IMR-90 (cell line): ENCODE data around the gene OSER1.

Experiments used
- BHLHE40 ChIP-seq: fragments of 150-350 bp; IDR thresholded peaks from 2 replicates; pipeline ENCODE4 v1.6.1; 2016; ENCODE audit warnings: mild to moderate bottlenecking, low read depth, low read length
- CEBPB ChIP-seq: IDR thresholded peaks from 2 replicates; pipeline ENCODE4 v1.6.1; 2012; ENCODE audit warnings: low read depth, low read length, improper control_type of control experiment
- CHD1 ChIP-seq: IDR thresholded peaks from 2 replicates; pipeline ENCODE4 v1.6.1; 2012; ENCODE audit warnings: low read depth, low read length, improper control_type of control experiment
- CTCF ChIP-seq: conservative IDR thresholded peaks from 2 replicates; pipeline ENCODE4 v1.5.1; 2012; ENCODE audit warnings: mild to moderate bottlenecking, low read depth, low read length, improper control_type of control experiment
- ELK1 ChIP-seq: fragments of 150-350 bp; IDR thresholded peaks from 2 replicates; pipeline ENCODE4 v1.6.1; 2016; ENCODE audit warnings: low read depth, mild to moderate bottlenecking, low read length, moderate library complexity, borderline replicate concordance
- MAFK ChIP-seq: IDR thresholded peaks from 2 replicates; pipeline ENCODE4 v1.6.1; 2012; ENCODE audit warnings: low read depth, low read length, improper control_type of control experiment
- MAZ ChIP-seq: IDR thresholded peaks from 2 replicates; pipeline ENCODE4 v1.6.1; 2012; ENCODE audit warnings: low read depth, mild to moderate bottlenecking, low read length, improper control_type of control experiment, moderate library complexity, borderline replicate concordance
- MXI1 ChIP-seq: IDR thresholded peaks from 2 replicates; pipeline ENCODE4 v1.6.1; 2012; ENCODE audit warnings: low read depth, mild to moderate bottlenecking, low read length, moderate library complexity, borderline replicate concordance
- POLR2A ChIP-seq: IDR thresholded peaks from 2 replicates; pipeline ENCODE4 v1.6.1; 2012; ENCODE audit warnings: mild to moderate bottlenecking, low read depth, low read length
- RAD21 ChIP-seq: IDR thresholded peaks from 2 replicates; pipeline ENCODE4 v1.6.1; 2012; ENCODE audit warnings: low read length, improper control_type of control experiment
- RCOR1 ChIP-seq: IDR thresholded peaks from 2 replicates; pipeline ENCODE4 v1.6.1; 2012; ENCODE audit warnings: mild to moderate bottlenecking, low read length, improper control_type of control experiment; ENCODE audit not compliant: insufficient replicate concordance
- RFX5 ChIP-seq: IDR thresholded peaks from 2 replicates; pipeline ENCODE4 v1.8.0; 2012; ENCODE audit warnings: low read depth, mild to moderate bottlenecking, low read length, moderate library complexity
- SMC3 ChIP-seq: fragments of 150-350 bp; IDR thresholded peaks from 2 replicates; pipeline ENCODE4 v1.6.1; 2016; ENCODE audit warnings: low read depth, mild to moderate bottlenecking, antibody characterized with exemption, low read length, moderate library complexity
- USF2 ChIP-seq: fragments of 150-350 bp; IDR thresholded peaks from 2 replicates; pipeline ENCODE4 v1.6.1; 2017; ENCODE audit warnings: mild to moderate bottlenecking, antibody characterized with exemption, low read length, low read depth

GRCh38 chr20:44193801-44194200 lies 16.8 kb downstream of the OSER1 start:
- TF ChIP-seq USF2 (no peak), MAZ (no peak), CTCF (no peak), POLR2A (no peak), BHLHE40 (no peak), SMC3 (no peak), CEBPB (no peak), CHD1 (no peak), MXI1 (no peak), RAD21 (no peak), RFX5 (no peak), RCOR1 (no peak), MAFK (no peak), ELK1 (no peak)
